Measurements from ENCODE around the gene GRIP2. TPM values are rescaled to one million over a fixed set of nuclear protein-coding genes. Genes with fewer than 3 reads are reported as not detected.

GRIP2 gene
- total RNA-seq, 2 experiments from 2014 or later: not detected

DNA sequence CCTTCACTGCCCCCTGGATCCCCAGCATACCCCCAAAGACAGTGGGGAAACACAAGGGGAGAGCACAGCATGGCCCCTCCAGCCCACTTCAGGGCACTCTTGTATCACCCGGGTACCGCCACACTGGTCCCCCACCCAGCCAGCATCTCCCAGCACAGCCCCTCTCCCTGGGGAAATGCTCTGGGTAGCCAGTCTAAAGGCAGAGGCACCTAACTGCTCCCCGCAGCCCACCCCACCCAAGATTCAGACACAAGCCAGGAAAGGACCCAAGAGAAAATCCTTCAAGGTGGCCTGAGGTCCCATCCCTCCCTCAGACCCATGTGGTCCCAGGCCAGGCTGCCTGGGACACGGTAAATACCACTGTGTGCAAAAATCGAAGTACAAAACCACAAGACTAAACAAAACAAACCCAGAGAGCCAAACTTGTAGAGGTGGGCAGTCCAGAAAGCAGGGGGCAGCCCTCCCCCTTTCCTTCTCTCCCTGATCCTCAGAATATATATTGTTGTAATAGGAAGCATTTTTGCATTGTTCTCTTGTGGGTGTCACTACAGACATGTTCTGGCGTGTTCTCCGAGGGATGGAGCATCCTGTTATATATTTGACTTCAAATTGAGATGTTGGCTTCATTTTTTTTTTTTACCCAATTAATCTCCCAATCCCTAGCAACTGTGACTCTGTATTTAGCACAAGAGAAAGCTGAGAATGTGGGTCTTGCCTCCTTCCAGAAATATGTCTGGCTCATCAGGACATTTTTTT lies 51.7 kb downstream of the GRIP2 start:
- Histone ChIP-seq H3K36me3 (ENCODE audit: insufficient read depth, low read length) (peaks cover 61% of the 10 kb centered on the region), H3K4me3 (ENCODE audit: low read depth, low read length, poor library complexity, severe bottlenecking) (no peak overlapping the region), H3K27ac (ENCODE audit: low read depth, low read length, poor library complexity, severe bottlenecking) (no peak overlapping the region), H3K79me2 (ENCODE audit: insufficient read depth, low read depth, low read length) (no peaks in the 10 kb centered on the region), H3K9me3 (ENCODE audit: low read length) (no peaks in the 10 kb centered on the region), H2AFZ (ENCODE audit: low read length) (no peak overlapping the region), H3K9me2 (ENCODE audit: insufficient read depth, low read length) (no peaks in the 10 kb centered on the region), H3K4me2 (ENCODE audit: low read length) (no peak overlapping the region), H4K20me1 (ENCODE audit: insufficient read depth, low read length) (no peaks in the 10 kb centered on the region), H3K4me1 (ENCODE audit: insufficient read depth, low read length, poor library complexity, severe bottlenecking) (no peaks in the 10 kb centered on the region)
- intact Hi-C loops (cut with micrococcal nuclease; ENCODE audit: unreplicated experiment): no loop called here
- DNase-seq (ENCODE audit: low spot score): no peak
- ChIA-PET CTCF (ENCODE audit: unreplicated experiment) (no interaction called here), POLR2A (no interaction called here)
- BruUV-seq (replicated peaks): TSS peak; percentile 36
- no peak for TF ChIP-seq EZH2phosphoT487 (IDR thresholded peaks at IDR 0.05; ENCODE audit: borderline replicate concordance, low read depth, low read length)
- TF ChIP-seq, protein P1, sequence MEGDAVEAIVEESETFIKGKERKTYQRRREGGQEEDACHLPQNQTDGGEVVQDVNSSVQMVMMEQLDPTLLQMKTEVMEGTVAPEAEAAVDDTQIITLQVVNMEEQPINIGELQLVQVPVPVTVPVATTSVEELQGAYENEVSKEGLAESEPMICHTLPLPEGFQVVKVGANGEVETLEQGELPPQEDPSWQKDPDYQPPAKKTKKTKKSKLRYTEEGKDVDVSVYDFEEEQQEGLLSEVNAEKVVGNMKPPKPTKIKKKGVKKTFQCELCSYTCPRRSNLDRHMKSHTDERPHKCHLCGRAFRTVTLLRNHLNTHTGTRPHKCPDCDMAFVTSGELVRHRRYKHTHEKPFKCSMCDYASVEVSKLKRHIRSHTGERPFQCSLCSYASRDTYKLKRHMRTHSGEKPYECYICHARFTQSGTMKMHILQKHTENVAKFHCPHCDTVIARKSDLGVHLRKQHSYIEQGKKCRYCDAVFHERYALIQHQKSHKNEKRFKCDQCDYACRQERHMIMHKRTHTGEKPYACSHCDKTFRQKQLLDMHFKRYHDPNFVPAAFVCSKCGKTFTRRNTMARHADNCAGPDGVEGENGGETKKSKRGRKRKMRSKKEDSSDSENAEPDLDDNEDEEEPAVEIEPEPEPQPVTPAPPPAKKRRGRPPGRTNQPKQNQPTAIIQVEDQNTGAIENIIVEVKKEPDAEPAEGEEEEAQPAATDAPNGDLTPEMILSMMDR (conservative IDR thresholded peaks at IDR 0.05; ENCODE audit: low read length): no peak

DNA sequence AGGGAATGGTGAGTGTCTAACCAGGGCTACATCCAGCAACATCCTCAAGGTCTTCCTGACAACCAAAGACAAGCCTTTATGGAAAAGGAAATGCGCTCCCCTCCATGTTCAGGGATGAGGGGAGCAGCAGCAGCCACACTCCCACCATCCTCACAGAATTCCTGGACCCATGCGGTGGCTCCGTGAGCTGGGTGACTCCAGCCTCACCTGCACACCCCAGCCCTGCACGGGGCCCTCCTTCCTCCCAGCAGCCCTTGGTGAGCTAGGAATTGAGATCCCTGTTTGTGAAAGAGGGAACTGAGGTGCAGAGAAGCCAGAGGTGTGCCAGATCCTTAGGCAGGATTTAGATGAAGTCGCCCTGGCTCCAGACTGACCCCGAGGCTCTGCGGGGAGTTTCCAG lies 52.3 kb downstream of the GRIP2 start:
- Histone ChIP-seq H3K27ac (ENCODE audit: low read depth, low read length, poor library complexity, severe bottlenecking) (no peak overlapping the region), H3K4me2 (ENCODE audit: low read length) (no peak overlapping the region), H4K20me1 (ENCODE audit: insufficient read depth, low read length) (no peaks in the 10 kb centered on the region), H3K79me2 (ENCODE audit: insufficient read depth, low read depth, low read length) (no peaks in the 10 kb centered on the region), H3K36me3 (ENCODE audit: insufficient read depth, low read length) (peaks cover 67% of the 10 kb centered on the region), H3K4me3 (ENCODE audit: low read depth, low read length, poor library complexity, severe bottlenecking) (no peak overlapping the region), H2AFZ (ENCODE audit: low read length) (no peak overlapping the region), H3K9me2 (ENCODE audit: insufficient read depth, low read length) (no peaks in the 10 kb centered on the region), H3K9me3 (ENCODE audit: low read length) (no peaks in the 10 kb centered on the region), H3K4me1 (ENCODE audit: insufficient read depth, low read length, poor library complexity, severe bottlenecking) (no peaks in the 10 kb centered on the region)
- no peak for DNase-seq (ENCODE audit: low spot score)
- BruUV-seq (replicated peaks): no TSS peak
- ChIA-PET POLR2A (no interaction called here), CTCF (ENCODE audit: unreplicated experiment) (no interaction called here)
- TF ChIP-seq, protein P1 (conservative IDR thresholded peaks at IDR 0.05; ENCODE audit: low read length): no peak
- TF ChIP-seq EZH2phosphoT487 (IDR thresholded peaks at IDR 0.05; ENCODE audit: borderline replicate concordance, low read depth, low read length): no peak
- intact Hi-C loops (cut with micrococcal nuclease; ENCODE audit: unreplicated experiment): no loop called here

DNA sequence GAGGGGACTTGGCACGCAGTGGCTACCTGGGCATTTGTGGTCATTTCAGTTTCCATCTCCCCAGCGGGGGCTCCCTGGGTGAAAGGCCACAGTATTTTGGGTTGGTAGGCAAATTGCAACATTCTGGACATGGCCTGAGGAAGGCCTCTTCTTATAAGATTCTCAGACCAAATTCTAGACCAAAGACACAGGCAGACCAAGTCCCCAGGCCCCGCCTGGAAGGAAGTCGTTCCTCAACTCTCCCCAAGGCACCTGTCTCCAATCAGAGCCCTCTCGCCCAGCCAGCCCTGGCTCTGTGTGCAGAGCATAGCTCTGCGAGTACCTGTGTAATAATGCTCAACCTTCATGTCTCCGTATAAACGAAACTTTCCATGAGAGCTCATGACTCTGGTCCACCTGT lies 53.1 kb downstream of the GRIP2 start:
- Histone ChIP-seq H3K4me3 (ENCODE audit: low read depth, low read length, poor library complexity, severe bottlenecking) (no peak overlapping the region), H3K27ac (ENCODE audit: low read depth, low read length, poor library complexity, severe bottlenecking) (no peak overlapping the region), H4K20me1 (ENCODE audit: insufficient read depth, low read length) (no peaks in the 10 kb centered on the region), H3K9me3 (ENCODE audit: low read length) (no peaks in the 10 kb centered on the region), H3K4me2 (ENCODE audit: low read length) (no peak overlapping the region), H3K36me3 (ENCODE audit: insufficient read depth, low read length) (peaks cover 71% of the 10 kb centered on the region), H3K4me1 (ENCODE audit: insufficient read depth, low read length, poor library complexity, severe bottlenecking) (no peaks in the 10 kb centered on the region), H3K9me2 (ENCODE audit: insufficient read depth, low read length) (no peaks in the 10 kb centered on the region), H2AFZ (ENCODE audit: low read length) (no peak overlapping the region), H3K79me2 (ENCODE audit: insufficient read depth, low read depth, low read length) (no peaks in the 10 kb centered on the region)
- intact Hi-C loops (cut with micrococcal nuclease; ENCODE audit: unreplicated experiment): no loop called here
- BruUV-seq (replicated peaks): no TSS peak
- TF ChIP-seq, protein P1 (conservative IDR thresholded peaks at IDR 0.05; ENCODE audit: low read length): no peak
- no peak for TF ChIP-seq EZH2phosphoT487 (IDR thresholded peaks at IDR 0.05; ENCODE audit: borderline replicate concordance, low read depth, low read length)
- DNase-seq (ENCODE audit: low spot score): no peak
- POLR2A ChIA-PET: interaction anchor here (0.7 kb wide), 1 partner anchor 64 kb away, joined by 3 read pairs; no protein-coding TSS in a partner anchor
- CTCF ChIA-PET (ENCODE audit: unreplicated experiment): no interaction called here

All from OCI-LY7 (cell line).